GM21381 (cell line): ENCODE data around the gene VCX3A.
"Not testable (repeated sequence)": the region's sequence is repeated elsewhere in the genome, so short reads cannot be mapped to it uniquely, and the experiment has no call there.

Source experiments
- ATAC-seq: cut with Tn5 transposase; IDR thresholded peaks from one replicate; pipeline ENCODE4 v1.9.1; 2021; ENCODE audit warnings: mild to moderate bottlenecking, moderate library complexity; ENCODE audit not compliant: unreplicated experiment

VCX3A gene

DNA sequence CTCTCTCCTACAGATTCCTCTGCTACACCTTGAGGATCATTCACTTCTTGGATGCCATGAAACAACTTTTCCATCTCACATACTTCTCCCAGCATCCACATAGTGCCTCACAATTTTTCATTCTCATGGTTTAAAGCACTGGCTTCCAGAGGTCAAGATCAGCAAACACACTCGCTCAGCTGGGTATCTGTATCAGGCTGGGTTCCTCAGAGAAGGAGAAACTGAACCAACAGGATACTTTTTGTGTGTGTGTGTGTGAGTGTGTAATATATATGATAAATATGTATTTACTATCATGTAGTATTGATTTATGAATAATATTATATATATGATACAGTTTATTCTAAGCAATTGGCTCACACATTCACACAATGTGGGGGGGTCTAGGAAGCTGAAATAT, at the start of gene VCX3A:
Gene VCX3A (minus strand): TSS at position 101 of the 400 bp plus-strand sequence. CDS start 621 bp downstream, outside the sequence.
- not testable (repeated sequence) for ATAC-seq

- ATAC-seq = no peak
Measured at GRCh38 chrX:6574762-6575161, 39.8 kb upstream of the VCX3A start.

DNA sequence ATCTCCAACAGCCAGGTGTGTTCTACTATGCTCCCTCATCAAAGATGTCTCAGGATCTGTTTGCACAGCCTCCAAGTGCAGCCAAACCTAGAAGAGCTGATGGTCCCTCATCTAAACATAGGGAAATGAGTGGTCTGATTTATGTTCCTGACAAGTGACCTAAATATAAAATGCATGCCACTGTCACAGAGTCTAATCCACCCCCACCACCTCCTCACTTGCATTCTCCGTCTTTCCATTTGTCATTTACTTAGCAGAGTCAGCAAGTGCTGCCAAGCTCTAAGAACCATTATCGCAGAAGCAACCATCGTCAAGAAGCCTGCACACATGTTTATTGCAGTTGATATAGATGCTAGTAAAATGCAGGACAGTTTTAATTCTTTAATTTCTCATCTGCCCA, 33.1 kb upstream of the VCX3A start:
- no peak for ATAC-seq

GRCh38 chrX:6558979-6559378, 24.1 kb upstream of the VCX3A start:
- no peak for ATAC-seq

DNA sequence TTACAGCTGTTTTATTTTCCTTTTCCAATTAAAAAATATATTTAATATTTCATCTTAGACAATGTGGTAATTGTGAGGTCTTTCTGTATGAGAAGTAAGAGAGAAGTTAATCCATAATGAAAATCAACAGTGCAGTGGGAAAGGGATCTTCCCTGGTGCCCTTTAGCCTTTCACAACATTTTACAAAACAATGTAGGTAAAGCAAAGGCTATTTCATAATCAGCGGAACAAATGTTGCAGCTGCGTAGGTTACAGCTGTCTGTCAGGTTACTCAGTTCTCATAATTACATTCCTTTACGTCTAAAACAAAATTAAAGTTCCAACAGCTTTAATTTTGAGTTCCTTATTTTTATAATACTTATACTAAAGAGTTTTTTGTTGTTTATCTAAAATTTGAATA, 22.8 kb upstream of the VCX3A start:
- ATAC-seq = no peak

DNA sequence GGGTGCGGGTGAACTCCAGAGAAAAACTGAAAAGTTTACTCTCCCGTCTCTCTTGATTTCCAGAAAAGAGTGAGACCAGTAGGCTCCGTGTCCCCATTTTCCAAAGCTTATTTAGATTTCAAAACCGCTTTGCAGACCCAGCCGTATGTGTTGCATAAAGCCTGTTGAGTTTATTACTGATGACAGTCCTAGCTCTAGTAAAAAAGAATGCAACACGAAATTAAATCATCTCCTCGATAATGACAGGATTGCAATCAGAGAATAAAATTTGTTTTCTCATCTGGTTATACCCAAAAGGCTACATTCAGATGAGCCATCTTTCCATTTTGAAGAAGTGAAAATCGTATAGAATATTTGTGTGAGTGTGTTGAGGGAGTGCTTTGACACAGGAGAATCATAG, 16.1 kb upstream of the VCX3A start:
- ATAC-seq = no peak

DNA sequence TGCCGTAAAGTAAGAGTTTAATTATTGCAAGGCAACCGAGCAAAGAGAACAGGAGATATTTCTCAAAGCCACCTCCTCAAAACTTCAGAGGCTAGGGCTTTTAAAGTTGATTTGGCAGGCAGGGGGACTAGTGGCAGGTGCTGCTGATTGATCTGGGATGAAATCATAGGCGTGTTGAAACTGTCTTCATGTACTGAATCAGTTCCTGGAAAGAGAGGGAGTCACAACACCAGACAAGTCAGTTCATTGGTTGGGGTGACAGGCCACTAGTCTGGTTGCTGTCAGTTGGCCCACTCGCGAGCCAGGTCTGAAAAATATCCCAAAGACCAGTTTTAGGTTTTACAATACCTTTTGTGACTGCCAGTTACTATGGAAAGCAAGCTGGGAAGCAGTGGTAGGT, 10.8 kb upstream of the VCX3A start:
- ATAC-seq = no peak

- ATAC-seq = no peak
Measured at GRCh38 chrX:6526564-6527136, 8.3 kb downstream of the VCX3A start.

DNA sequence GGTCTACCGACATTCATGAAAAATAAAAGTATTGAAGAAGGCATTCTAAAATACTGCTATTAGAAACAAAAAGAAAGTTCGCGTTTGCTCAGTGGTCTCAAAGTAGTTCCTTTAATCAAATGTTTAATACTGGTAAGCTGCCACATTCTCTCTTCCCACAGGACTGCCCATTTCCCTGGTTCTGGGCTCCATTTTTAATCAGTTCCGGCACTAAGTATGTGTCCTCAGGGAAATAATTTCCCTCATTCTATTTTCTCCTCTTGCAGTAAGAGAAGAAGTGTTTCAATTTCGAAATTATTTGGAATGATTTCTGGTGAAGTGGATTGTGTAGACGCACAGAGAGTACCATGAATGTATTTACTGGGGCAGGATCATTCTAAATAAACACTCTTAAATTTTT, 17.5 kb downstream of the VCX3A start:
- no peak for ATAC-seq

DNA sequence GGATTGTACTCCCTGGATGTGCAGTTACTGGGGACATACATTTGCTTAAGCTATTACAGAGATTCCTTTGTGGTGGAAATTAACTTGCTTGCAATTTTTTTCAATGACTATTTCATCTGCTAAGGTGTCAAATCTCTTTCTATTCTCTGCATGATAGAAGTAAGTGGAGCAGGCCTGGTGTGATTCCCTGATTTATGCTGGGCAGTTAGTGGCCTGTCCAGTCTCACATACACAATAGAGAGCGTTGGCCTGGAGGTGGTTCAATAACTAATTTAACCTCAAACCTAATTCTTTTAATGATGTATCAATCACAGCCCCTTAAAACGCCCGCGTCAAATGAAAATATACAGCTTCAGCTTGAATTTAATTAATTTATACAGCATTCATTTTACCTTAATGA, 28.5 kb downstream of the VCX3A start:
- ATAC-seq = no peak

DNA sequence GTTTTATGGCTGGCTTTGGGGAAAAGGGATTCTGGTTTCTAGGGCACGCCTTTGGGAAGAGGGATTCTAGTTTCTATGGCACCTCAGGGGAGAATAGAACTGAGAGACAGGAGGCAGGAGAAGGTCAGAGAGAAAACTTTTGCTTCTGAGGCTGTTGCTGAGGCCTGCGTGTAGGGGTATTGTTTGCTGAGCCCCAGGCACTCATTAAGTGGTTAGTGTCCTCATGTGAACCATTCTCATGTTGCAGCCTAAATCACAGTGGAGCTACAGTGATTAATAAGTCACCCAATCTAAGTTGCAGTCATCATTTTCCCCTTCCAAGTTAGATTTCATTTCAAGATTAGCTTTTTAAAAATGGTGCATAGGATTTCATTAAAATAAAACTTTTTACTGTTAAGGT, 29.0 kb downstream of the VCX3A start:
- ATAC-seq = no peak

DNA sequence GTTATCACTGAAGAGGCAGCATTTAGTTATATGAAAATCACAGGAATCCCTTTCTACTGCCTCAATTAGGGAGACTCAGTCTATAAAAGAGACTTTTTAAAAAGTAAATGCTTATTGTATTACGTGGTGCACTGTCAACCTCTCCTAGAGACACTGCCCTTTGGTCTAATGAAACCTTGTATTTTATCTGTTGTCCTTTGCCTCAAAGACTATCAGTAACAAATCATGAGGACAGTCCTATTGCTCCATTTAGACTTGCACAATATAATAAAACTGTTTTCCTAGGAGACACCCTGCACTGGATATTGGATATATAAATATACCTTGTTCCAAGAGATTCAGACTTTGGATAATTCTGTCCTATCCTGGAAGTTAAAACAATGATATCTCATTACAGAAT, 34.2 kb downstream of the VCX3A start:
- ATAC-seq = no peak

- ATAC-seq = no peak
Measured at GRCh38 chrX:6498324-6498723, 36.6 kb downstream of the VCX3A start.
